SK-N-MC (cell line): ENCODE results near the gene TTC28.

Experiments
- DNase-seq: peaks from one replicate; pipeline ENCODE4 v3.0.0-alpha.2; 2011; ENCODE audit warnings: low read depth, low spot score
- H3K27ac ChIP-seq: fragments of 200-600 bp; sonication (generic); 2 replicates; pipeline ENCODE4 v1.5.1; 2016; ENCODE audit warnings: mixed run types
- H3K36me3 ChIP-seq: fragments of 200-600 bp; sonication (generic); 2 replicates; pipeline ENCODE4 v1.6.1; 2017; ENCODE audit warnings: antibody characterized with exemption, low read length, mixed read lengths; ENCODE audit not compliant: insufficient read depth
- H3K4me3 ChIP-seq: fragments of 200-600 bp; sonication (generic); 2 replicates; pipeline ENCODE4 v1.5.1; 2016
- H3K9ac ChIP-seq: fragments of 200-600 bp; sonication (generic); 2 replicates; pipeline ENCODE4 v1.8.0; 2017; ENCODE audit warnings: mixed run types, mixed read lengths; ENCODE audit not compliant: insufficient read length
- H3K9me3 ChIP-seq: fragments of 200-600 bp; sonication (generic); 2 replicates; pipeline ENCODE4 v1.6.1; 2017; ENCODE audit warnings: low read depth, mild to moderate bottlenecking, antibody characterized with exemption, low read length, moderate library complexity, mixed read lengths
- EZH2 ChIP-seq: fragments of 200-600 bp; sonication (generic); IDR thresholded peaks from one replicate; pipeline ENCODE4 v1.6.1; 2017; ENCODE audit warnings: antibody characterized with exemption
- FOXP2 ChIP-seq: optimal IDR thresholded peaks from 2 replicates; pipeline ENCODE3; 2011; ENCODE audit warnings: mild to moderate bottlenecking, moderate library complexity; ENCODE audit not compliant: insufficient read depth; ENCODE audit errors: extremely low read length, control extremely low read depth
- POLR2AphosphoS5 ChIP-seq: IDR thresholded peaks from 2 replicates; pipeline ENCODE4 v1.6.1; 2012; ENCODE audit warnings: mild to moderate bottlenecking, low read depth, low read length, borderline replicate concordance

Gene TTC28

DNA sequence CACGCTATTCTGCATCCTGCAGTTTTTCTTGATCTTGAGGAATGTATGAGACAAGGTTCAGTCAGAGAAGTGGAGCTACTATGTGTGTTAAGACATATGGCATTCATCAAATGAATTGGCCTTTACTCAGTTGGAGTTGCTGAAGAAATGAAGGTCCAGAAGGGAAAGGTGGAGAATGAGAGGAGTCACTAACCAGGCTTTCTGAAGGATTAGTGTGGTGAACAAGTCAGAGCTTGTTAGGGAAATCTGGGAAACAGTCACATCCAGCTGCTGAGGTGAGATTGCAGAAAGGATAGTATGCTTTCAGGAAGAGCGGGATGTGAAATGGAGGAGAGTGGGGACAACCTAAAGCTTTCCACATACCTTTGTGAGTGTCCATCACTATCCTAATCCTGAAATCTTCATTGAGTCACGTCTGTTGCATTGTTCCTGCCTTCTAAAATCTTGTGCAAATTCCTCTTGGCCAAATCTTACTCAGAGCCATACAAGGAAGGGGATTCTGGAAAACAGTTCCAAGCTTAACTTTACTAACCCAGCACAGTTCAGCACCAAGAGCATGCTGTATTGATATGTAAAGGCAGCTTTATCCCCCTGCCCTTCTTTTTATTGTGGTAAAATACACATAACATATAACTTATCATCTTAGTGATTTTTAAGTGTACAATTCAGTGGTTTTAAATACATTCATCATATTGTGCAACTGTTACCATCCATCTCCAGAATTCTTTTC lies 749.1 kb downstream of the TTC28 start:
- Histone ChIP-seq H3K36me3 (peaks cover 2% of the 10 kb centered on the region; the same call in 1 of the 2 replicates), H3K9me3 (peaks cover 7% of the 10 kb centered on the region), H3K9ac (no peak overlapping the region), H3K27ac (no peak overlapping the region), H3K4me3 (no peak overlapping the region)
- no peak for TF ChIP-seq EZH2
- TF ChIP-seq POLR2AphosphoS5: no peak
- no peak for TF ChIP-seq FOXP2
- DNase-seq: no peak
